ACHN (cell line): Measurements from ENCODE around the gene EFCAB11.

Source experiments
- DNase-seq: peaks from one replicate; pipeline ENCODE4 v3.0.0-alpha.2; 2015
- in situ Hi-C: cut with HindIII; loops from 2 replicates; pipeline ENCODE4 v1.10.0; 2017; ENCODE audit warnings: low sequenced_read_pairs, low pct_ligation_motif_present, low pct_unique_long_range_greater_than_20kb

The EFCAB11 gene

GRCh38 chr14:89959853-89960445, 5.4 kb upstream of the EFCAB11 start:
- in situ Hi-C loops: no loop called here
- DNase-seq: no peak

DNA sequence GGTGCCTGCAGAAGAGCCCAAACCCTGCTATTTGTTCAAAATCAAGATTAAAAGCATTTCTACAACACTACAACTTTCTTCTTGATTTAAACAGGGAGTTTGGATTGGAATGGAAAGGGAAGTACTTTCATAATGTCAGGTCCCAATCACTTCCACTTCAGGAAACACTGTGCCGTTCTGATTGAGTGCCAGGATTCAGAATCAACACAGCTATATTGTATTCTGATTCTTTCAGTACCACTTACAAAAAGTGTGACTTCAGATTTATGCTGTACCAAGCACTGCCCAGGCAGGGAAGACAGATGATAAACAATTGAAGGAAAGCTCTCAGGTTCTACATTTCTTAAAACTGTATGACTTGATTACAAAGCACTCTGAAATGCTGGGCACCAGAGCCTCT, 4.4 kb upstream of the EFCAB11 start:
- in situ Hi-C loops: no loop called here
- DNase-seq: no peak

DNA sequence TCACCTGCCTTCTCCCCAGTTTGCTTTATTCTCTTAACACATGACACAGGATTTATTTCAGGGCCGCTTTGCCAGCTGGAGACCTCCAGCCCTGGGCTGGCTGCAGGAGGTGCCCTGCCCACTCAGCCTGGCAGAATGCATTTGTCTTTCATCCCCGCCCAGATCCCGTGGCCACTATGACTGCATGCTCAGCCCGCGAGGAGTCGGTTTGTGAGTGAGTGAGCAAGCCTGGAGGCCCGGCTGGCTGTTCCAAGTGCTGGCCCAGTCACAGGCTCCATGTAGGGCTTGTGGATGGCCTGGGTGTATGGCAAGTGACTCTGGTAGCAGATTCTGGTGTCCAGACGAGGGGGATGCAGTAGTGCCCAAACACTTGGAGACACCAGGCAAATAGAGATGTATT, 3.3 kb upstream of the EFCAB11 start:
- in situ Hi-C loops: no loop called here
- DNase-seq: peak; percentile 43

DNA sequence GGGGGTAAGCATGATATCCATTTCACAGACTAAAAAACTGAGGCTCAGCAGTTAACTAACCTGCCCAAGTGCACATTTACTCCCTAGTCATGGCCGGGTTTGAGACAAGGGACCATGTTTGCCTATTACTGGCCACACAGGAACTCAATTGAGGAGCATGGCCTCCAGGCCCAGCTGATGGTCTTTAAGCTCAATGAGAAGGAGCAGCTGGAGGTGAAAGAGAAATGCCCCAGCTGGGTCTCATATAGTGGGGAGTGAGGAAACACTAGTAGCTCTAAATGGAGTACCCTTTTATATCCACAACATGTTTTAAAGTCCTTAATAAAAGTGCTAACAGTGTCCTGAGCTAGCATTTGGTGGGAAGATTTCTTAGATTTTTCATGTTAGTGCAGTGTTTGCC, 2.8 kb upstream of the EFCAB11 start:
- DNase-seq: no peak
- in situ Hi-C loops: no loop called here

GRCh38 chr14:89956661-89957009, 2.1 kb upstream of the EFCAB11 start:
- in situ Hi-C loops: no loop called here
- no peak for DNase-seq

DNA sequence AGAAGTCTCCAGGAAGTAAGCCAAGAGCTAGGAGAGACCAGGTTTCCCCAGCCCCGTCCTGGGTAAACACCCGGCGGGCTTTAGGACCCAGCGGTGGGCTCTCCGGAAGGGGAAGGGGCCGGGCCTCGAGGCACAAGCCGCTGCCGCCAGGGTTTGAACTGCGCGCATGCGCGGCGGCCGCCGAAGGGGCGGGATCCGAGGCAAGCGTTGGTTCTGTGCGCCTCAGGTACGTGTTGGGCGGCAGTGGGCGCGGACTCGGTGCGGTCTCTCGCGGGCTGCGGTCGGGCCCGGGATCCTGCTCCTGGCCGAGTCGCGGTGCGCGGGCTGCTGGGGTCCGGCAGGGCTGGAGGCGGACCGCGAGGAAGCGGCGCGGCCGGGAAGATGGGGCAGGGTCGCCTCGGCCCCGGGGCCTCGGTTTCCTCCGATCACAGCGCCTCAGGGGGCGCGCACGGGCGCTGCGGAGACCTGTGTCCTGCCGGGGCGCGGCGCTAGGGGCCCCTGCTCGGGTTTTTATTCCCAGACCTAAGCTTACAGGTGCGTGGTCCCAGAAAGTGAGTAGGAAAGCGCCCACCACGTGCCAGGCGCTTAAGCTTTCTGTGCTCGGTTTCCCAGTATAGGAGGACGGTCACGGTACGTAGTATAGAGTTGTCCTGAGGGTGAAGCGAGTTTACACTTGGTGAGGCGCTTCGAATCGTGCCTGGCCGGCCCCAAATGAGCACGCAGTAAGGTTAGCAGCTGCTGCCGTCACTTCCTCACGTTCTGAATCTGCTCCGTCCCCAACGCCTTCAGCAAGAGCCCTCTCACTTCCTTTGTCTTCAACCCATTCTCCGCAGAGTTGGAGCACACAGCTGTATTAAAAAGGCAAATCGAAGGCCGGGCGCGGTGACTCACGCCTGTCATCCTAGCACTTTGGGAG, 1.5 kb upstream of the EFCAB11 start, which contains the start of gene TDP1:
TDP1 (plus strand) TSS at position 183 of the 916 bp plus-strand sequence. CDS start 7,188 bp downstream, outside the sequence.
- DNase-seq: peak; percentile 92
- in situ Hi-C loops: no loop called here

DNA sequence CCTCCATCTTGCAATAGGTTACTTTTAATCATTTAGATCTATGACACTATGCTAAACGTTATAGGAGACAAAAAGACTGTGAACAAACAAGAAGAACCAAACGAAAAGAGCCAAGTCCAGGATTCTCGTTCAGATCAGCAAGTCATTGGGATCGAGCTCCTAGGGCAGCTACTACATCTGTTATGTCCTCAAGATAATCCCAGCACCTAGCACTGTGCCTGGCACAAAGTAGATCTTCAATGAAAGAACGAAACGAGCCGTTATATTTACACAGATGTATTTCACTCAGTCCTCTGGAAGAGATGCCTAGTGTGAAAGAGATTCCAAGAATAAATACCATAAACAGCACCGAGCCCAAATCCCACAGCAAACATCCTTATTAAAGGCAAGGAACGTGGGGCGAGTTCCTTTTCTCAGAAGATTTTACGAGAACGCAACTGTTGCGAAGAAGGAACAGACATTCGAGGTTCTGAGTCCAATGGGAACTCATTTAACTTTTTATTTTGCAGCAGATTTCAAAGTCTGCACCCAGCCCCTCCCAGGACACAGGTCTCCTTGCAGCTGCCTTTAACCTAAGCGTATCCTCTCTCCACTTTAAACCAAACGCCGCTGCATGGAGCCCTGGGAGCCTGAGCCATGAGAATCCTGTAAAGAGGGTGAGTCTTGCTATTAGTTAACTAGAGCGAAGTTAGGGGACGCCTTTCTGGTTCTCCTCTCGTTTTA, 653 bp upstream of the EFCAB11 start:
- in situ Hi-C loops: no loop called here
- no peak for DNase-seq

- in situ Hi-C loops: no loop called here
- DNase-seq: no peak
Measured at GRCh38 chr14:89953602-89954001, 928 bp downstream of the EFCAB11 start.

GRCh38 chr14:89952576-89952975, 2.0 kb downstream of the EFCAB11 start:
- in situ Hi-C loops: no loop called here
- no peak for DNase-seq

GRCh38 chr14:89947344-89947743, 7.2 kb downstream of the EFCAB11 start:
- in situ Hi-C loops: no loop called here
- no peak for DNase-seq

GRCh38 chr14:89941830-89942377, 12.6 kb downstream of the EFCAB11 start:
- in situ Hi-C loops: no loop called here

GRCh38 chr14:89936654-89937185, 17.8 kb downstream of the EFCAB11 start:
- in situ Hi-C loops: no loop called here
- no peak for DNase-seq

More at GRCh38 chr14:89941830-89942377, 12.6 kb downstream of the EFCAB11 start:
- no peak for DNase-seq

GRCh38 chr14:89933002-89933401, 21.5 kb downstream of the EFCAB11 start:
- in situ Hi-C loops: no loop called here
- no peak for DNase-seq

GRCh38 chr14:89927186-89927865, 27.2 kb downstream of the EFCAB11 start:
- DNase-seq: no peak
- in situ Hi-C loops: no loop called here

GRCh38 chr14:89926694-89927093, 27.8 kb downstream of the EFCAB11 start:
- no peak for DNase-seq
- in situ Hi-C loops: no loop called here

- no peak for DNase-seq
- in situ Hi-C loops: no loop called here
Measured at GRCh38 chr14:89924268-89924667, 30.3 kb downstream of the EFCAB11 start.

DNA sequence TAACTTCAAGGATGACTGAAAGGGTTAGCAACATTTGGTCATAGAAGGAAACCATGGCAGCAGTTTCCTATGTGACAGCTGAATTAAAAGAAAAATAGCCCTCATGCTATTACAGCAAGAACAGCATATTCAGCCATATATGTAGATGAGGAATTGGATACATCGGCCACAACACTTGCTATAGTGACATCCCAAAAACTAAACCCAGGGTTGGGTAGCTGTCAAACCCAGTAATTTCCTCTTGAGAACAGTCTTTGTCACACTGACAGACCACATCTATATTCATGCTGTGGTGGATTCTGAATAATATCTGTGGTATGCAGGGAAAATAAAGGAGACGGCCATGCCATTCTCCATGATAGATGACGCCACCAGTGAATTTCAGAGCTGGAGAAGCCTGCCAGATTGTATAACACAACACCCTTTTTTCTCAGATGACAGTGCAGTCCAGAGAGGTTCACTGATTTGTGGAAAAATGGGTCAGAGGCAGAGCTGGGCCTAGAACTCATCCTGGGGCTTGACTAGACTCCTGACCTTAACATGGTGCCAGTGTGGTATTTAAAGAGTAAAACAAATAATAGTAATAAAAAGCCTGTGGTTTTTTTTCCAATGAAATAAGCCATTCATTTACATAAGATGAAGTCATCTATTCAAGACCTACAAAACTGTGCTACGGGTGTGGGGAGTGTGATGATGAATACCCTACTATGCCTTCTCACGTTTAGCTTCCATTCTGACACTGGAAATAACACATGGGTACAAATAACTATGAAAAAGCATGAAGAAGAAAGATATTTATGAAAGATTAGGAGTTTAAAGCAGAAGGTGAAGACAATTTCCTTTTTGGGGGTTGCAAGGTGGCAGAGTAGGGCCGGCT, 32.3 kb downstream of the EFCAB11 start:
- no peak for DNase-seq
- in situ Hi-C loops: no loop called here
